Raji (cell line): ENCODE measurements around the gene CEP68.

Source experiments
- POLR2A ChIP-seq: IDR thresholded peaks from 2 replicates; pipeline ENCODE4 v1.6.1; 2011; ENCODE audit warnings: low read depth, low read length, control low read depth; ENCODE audit not compliant: insufficient read depth

CEP68 gene

DNA sequence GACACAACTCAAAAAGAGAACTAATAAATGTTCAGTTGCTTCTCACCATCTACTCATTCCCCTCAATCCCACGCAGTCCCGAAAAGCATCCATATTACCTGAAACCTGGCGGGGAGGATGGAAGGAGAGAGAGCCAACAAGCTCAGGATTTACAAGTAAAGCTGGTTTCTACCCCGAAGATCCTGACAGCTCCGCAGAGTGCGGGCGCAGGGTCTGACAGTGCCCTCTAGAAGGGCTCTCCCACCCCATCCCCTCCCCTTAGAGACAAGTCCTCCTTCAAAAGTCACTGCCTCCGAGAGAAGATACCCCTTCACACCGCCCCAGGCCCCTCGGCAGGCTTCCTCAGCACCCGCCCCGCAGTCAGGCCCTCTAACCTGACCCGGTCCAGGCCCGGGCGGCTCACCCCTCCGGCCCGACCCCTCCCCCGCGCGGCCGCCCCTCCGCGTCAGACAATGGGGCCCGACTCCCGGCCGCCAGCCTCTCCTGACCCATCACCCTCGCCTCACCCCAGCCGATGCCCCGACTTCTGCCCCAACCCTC lies 73.1 kb downstream of the CEP68 start:
- no peak for TF ChIP-seq POLR2A

DNA sequence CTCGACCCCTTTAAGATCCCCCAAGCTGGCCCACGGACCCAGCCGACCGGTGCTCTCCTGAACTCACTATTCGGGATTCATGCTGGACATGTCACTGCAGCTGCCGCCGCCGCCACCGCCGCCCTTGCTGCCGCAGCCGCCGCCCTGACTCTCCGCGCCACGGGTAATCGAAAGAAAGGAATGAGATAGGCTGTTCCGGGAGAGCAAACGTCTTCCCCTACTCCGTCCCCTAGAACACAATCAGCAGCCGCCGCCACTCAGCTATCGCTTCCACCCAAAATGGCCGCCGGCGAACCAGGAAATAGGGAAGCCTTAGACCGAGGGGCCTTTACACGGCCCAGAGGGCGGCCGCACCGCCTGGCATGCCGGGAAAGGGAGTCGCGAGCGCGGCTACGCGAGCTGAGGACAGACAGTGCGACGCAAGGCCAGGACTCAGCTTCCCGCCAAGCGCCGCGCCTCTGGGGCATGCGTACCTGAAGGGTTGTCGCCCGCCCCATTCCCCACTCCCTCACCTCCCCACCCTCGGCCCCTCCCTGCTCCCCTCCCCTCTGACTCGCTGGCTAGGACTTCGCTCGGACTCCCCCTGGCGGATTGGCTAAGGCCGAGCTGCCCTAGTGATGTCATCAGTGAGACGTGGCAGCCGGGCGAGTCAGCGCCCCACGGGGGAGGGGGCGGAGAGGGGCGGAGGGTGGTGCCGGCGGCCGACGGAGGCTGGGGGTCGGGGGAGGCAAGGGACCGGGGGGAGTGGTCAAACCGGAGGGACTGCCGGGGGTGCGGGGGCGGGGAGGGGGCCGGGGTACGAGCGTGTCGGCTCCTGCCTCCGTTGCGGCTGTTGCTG lies 73.8 kb downstream of the CEP68 start, which contains the start of gene RAB1A:
Gene RAB1A (minus strand): TSS at position 281 of the 838 bp plus-strand sequence. CDS start 191 bp downstream, at position 90.
- TF ChIP-seq POLR2A: peak; percentile 83

GRCh38 chr2:65130664-65131175 lies 74.5 kb downstream of the CEP68 start:
- TF ChIP-seq POLR2A: peak; percentile 21

- no peak for TF ChIP-seq POLR2A
Observed at GRCh38 chr2:65133626-65134025, 77.4 kb downstream of the CEP68 start.

DNA sequence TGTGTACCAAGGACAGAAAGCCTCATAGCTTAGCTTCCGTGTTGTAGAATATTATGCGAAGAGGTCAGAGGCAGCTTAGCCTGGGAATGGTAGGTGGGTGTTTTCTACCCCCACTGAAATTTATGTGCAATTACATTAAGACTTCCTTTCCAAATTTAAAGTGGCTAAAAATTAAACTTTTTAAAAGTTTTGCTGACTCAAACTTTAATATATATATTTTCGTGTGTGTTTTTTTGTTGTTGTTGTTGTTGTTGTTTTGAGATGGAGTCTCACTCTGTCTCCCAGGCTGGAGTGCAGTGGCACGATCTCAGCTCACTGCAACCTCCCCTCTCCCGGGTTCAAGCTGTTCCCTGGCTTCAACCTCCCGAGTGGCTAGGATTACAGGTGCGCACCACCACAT lies 77.9 kb downstream of the CEP68 start:
- TF ChIP-seq POLR2A: no peak

DNA sequence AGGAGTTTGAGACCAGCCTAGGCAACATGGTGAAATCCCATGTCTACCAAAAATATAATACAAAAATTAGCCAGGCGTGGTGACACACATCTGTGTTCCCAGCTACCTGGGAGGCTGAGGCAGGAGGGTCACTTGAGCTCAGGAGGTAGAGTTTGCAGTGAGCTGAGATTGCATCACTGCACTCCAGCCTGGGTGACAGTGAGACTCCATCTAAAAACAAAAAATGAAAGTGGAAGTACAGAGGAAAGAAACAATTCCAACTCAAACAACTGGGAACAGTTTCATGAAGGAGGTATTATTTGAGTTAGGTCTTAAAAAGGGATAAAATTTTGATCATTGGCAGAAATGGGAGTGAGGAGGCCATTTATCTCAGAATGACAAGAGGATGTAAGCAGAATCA lies 80.0 kb downstream of the CEP68 start:
- TF ChIP-seq POLR2A: no peak
